CD4-positive, alpha-beta T cell treated with Interleukin-17A for 1 hour (primary cell): ENCODE results near the gene TTC33.
"Not testable (repeated sequence)": the region's sequence is repeated elsewhere in the genome, so short reads cannot be mapped to it uniquely, and the experiment has no call there.

Experiments
- DNase-seq: peaks from one replicate; pipeline ENCODE4 v3.0.0-alpha.2; 2020

The TTC33 gene

GRCh38 chr5:40716000-40716399 lies 39.8 kb downstream of the TTC33 start:
- no peak for DNase-seq

- no peak for DNase-seq
Measured at GRCh38 chr5:40714001-40714400, 41.8 kb downstream of the TTC33 start.

DNA sequence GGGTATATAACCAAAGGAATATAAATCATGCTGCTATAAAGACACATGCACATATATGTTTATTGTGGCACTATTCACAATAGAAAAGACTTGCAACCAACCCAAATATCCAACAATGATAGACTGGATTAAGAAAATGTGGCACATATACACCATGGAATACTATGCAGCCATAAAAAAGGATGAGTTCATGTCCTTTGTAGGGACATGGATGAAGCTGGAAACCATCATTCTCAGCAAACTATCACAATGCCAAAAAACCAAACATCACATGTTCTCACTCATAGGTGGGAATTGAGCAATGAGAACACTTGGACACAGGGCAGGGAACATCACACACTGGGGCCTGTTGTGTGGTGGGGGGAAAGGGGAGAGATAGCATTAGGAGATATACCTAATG lies 45.2 kb downstream of the TTC33 start:
- DNase-seq, result not testable (repeated sequence)

- DNase-seq, result not testable (repeated sequence)
Measured at GRCh38 chr5:40705484-40705883, 50.3 kb downstream of the TTC33 start.

DNA sequence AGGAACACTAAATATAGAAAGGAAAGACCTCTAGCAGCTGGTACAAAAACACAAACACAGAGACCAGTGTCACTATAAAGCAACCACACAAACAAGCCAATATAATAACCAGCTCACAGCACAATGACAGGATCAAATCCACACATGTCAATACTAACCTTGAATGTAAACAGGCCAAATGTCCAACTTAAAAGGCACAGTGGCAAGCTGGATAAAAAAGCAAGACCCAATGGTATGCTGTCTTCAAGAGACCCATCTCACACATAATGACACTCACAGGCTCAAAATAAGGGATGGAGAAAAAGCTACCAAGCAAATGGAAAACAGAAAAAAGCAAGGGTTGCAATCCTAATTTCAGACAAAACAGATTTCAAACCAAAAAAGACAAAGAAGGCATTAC lies 53.7 kb downstream of the TTC33 start:
- DNase-seq, result not testable (repeated sequence)

DNA sequence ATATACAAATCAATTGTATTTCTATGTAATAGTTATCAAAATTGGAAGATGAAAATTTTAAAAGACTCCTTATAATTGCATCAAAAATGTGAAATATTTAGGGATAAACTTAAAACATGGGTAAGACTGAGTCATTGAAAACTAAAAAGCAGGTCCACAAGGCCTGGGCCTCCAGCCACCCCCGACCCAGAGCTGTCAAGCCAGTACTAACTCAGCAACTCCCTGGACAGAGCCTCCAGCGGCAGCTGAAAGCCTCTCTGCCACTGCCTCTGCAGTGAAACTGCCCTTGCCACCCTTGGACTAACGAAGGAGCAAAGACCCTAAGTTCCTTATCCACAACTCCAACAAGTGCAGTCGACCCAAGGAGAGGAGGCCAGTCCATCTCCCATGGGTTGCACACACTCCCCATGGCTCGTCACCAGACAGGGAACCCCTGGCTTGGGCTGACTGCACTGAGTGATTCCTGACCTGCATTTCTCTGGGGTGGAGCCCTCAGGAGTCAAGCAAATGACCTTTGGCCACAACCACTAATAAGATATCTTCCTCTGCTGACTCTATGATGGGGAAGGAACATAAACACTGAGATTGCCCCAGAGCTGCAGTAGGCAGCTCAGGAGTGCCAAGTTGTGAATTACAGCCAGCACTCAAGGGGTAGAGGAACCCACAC lies 55.5 kb downstream of the TTC33 start:
- no peak for DNase-seq

- DNase-seq, result no peak
Measured at GRCh38 chr5:40694433-40694832, 61.3 kb downstream of the TTC33 start.

DNA sequence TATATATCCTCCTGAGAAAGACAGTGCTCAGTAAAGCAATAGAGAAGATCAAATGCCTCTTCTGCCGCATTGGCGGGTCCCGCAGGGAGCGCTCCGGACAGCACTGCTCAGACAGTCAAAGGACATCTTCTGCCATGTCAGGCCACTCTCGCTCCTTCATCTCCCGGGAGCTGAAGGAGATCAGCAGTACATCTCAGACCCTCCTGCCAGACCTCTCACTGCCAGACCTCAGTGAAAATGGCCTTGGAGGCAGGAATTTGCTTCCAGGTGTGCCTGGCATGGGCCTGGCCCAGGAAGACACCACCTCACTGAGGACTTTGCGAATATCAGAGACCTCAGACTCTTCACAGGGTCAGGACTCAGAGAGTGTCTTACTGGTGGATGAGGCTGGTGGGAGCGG lies 63.9 kb downstream of the TTC33 start:
- DNase-seq, result no peak

GRCh38 chr5:40690267-40690666 lies 65.5 kb downstream of the TTC33 start:
- DNase-seq, result no peak

DNA sequence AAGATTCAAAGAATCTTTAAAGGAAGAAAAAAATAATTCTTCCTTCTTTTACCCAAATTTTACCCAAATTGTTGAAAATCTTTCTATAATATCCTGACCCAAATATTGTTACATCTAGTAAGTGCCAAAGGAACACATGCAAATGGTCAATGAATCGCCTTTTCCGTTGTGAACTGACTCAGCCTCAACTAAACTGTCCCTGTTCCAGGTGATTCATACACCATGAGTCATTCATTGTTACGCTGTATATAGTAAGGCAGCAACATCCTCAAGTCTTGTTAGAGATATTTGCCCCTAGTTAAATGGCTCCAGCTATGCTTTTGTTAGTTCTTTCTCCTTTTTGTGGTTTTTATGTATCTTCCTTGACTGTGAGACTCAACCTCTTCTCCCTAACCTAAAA lies 66.3 kb downstream of the TTC33 start:
- DNase-seq, result peak; percentile 56

DNA sequence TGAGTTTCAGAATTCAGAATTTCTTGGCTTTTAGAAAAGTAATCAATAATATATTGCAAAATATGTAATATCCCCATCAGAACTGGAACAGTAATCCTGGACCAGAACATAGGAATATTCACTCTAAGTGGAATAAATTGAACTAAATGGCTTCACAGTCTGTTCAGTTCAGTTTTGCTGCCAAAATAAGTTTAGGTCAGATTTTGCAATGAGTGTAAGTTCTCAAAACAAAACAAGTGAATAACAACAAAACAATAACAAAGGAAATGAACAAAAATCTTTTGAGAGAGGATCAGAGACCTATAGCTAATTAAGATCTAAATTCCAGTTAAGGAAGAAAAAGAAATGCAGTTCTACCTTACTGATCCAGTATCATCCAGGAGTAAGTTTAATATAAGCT lies 66.8 kb downstream of the TTC33 start:
- no peak for DNase-seq

DNA sequence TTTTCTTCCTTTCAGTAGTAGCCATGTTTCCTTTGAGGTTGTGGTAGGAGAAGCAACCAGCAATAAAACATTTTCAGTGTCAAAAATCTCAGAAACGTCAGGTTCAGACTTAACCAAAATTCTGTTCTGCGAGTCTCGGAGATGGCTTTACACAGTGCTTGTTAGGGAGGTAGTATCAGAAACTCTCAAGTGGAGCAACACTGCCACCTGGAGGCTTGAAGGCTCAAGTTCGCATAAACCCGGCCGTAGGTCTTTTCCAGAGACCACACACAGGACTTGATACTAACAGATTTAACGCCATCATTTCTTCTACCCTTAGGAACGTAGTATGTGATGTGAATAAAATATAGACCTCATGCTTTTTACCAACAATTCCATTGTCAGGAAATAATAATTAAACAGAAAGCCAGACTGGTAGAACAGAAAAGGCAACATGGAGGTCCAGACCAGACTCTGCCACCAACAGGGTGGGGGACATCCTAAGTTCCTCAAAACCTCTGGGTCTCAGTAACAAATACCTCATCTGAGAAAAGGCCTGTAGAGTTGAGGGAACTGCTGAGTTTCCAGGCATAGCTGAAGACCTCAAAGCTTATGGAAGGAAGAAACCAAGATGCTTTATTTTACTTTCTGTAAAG lies 67.5 kb downstream of the TTC33 start:
- peak; percentile 91 for DNase-seq

GRCh38 chr5:40687321-40687720 lies 68.4 kb downstream of the TTC33 start:
- peak; percentile 62 for DNase-seq

DNA sequence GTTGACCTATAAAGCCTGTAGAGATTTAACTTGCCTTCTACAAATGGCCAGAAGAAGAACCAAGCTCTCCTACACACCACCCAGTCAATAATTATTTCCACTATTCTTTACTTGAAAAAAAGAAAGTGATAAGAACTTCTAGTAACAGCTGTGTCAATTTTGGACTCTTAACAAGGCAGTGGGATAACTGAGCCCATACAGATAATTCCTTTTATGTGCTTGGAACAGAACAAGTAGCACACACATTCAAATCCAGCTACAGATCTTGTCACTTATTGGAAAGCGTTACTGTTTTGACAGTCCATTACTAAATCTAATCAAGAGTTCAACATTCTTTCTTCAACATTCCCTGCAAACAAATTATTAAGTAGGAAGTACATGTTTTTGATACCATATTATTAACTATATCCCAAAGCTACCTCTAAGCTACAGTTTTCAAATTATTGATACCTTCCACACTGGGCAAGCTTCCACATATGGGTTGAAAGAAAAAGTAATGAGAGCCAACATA lies 69.7 kb downstream of the TTC33 start:
- no peak for DNase-seq

DNA sequence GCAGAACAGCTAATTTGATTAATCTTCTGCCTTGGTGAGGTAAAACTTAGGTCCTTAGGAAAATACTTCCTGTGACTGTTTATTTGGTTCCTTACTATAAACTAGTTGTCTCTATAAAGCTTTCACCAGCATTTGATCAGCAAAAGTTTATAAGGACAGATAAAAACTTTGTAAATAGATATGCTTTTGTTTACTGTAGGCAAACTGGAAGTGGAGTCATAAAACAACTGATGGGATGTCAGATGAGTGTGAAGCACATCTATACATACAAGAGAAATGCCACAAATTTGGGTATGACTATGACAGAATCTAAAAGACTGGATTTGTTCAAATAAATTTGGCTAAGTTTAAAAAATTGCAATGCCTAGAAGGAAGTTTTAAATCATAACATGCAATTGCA lies 70.6 kb downstream of the TTC33 start:
- no peak for DNase-seq

DNA sequence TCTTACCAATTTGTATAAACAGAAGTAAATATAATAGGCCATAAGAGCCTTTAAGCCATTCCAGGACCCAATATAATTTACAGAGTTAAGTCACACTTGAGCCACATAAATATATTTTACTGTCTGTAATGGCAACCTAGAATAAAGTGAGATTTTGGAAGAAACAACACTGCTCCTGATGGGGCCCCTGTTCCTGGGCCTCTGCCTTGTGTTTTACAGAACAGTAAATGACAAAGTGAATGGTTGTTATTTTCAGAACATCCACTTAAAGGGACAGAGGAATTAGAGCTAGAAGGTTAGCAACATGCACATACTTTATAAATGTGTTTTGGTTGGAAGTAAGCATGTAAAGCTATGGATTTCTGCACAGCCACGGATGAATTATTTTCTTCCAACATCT lies 72.5 kb downstream of the TTC33 start:
- DNase-seq, result no peak

DNA sequence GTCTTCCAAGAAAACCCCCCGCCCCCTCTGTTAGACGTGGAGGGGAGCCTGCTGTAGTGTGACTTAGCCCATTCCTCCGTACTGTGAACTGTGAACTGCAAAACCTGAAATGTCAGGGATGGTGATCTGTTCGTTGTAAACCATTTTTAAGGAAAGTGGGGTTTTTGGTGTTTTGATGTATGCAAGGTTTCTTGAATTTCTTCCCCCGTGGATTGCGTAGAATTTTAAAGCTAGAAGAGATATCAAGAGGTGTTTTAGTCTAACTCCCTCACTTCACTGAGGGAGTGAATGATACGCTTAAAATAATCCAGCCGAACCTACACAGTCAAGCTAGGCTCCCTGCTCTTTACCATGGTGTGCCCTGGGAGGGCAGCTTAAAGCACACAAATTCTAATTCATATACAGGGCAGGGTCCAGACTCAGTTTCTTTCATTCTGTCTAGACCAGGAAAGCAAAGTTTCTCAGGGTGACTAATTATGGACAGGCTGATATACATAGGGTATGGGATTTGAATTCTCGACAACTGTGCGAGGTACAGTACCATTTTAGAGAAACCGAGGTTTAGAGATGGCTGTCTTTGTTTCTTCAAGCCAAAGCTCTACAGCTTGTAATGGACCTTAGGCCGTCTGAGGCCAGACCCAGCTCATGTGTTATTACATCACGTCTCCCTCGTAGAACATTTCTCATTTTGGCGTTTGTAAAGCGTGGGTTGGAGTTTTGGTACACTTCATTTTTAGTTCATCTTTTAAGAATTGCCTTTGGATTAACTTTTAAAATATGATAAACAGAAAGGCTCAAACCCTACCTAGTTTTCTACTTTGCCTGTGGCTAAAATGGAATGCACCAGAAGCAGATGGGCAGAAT lies 73.4 kb downstream of the TTC33 start:
- DNase-seq, result no peak

- peak; percentile 46 for DNase-seq
Measured at GRCh38 chr5:40681363-40682153, 74.2 kb downstream of the TTC33 start.

DNA sequence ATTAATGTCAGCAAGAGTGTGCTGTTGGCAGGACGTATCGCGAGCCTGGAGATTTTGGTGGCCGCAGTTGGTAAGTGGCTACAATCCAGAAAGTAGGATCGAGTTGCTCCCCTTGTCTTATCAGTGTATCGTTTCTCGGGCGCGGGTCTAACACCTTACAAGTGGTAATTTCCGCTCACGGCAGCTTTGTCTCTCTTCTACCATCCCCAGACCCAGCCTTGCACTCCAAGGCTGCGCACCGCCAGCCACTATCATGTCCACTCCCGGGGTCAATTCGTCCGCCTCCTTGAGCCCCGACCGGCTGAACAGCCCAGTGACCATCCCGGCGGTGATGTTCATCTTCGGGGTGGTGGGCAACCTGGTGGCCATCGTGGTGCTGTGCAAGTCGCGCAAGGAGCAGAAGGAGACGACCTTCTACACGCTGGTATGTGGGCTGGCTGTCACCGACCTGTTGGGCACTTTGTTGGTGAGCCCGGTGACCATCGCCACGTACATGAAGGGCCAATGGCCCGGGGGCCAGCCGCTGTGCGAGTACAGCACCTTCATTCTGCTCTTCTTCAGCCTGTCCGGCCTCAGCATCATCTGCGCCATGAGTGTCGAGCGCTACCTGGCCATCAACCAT lies 74.9 kb downstream of the TTC33 start:
- DNase-seq, result peak; percentile 64

DNA sequence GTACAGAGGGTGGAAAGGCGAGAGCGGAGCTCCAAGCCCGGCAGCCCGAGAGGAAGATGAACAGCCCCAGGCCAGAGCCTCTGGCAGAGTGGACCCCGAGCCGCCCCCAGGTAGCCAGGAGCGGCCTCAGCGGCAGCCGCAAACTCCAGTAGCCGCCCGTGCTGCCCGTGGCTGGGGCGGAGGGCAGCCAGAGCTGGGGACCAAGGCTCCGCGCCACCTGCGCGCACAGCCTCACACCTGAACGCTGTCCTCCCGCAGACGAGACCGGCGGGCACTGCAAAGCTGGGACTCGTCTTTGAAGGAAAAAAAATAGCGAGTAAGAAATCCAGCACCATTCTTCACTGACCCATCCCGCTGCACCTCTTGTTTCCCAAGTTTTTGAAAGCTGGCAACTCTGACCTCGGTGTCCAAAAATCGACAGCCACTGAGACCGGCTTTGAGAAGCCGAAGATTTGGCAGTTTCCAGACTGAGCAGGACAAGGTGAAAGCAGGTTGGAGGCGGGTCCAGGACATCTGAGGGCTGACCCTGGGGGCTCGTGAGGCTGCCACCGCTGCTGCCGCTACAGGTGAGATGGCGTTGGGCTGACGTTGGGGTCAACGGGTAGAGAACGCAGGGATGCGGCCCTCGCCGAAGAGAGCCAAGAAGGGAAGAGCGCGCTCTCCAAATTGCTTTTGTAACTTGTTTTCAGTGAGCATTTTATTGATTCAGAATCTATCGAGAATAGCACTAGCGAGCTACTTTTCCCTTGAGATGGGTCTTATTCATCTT lies 75.7 kb downstream of the TTC33 start, which contains the start of gene PTGER4:
PTGER4 (plus strand) TSS at position 3 of the 769 bp plus-strand sequence. CDS start 1,079 bp downstream, outside the sequence.
- DNase-seq, result no peak

GRCh38 chr5:40679148-40679912 lies 76.4 kb downstream of the TTC33 start:
- peak; percentile 93 for DNase-seq
